Upper lobe of right lung (tissue), 1 donor: ENCODE data around the gene PARD3B. TPM values are rescaled to one million over a fixed set of nuclear protein-coding genes. Genes with fewer than 3 reads are reported as not detected.

Source experiments
- ATAC-seq: fragments of 200-7000 bp; cut with Tn5 transposase; one replicate; pipeline ENCODE4 v1.9.1; 2020; ENCODE audit warnings: mild to moderate bottlenecking, moderate library complexity
- DNase-seq: peaks from one replicate; pipeline ENCODE4 v3.0.0-alpha.2; 2020
- H3K27ac ChIP-seq: fragments of 200-600 bp; one replicate; pipeline ENCODE4 v1.8.0; 2022
- H3K27me3 ChIP-seq: fragments of 200-600 bp; one replicate; pipeline ENCODE4 v1.8.0; 2022; ENCODE audit warnings: mild to moderate bottlenecking
- H3K36me3 ChIP-seq: fragments of 200-600 bp; one replicate; pipeline ENCODE4 v1.8.0; 2022
- H3K4me1 ChIP-seq: fragments of 200-600 bp; one replicate; pipeline ENCODE4 v1.8.0; 2022
- H3K4me3 ChIP-seq: fragments of 200-600 bp; one replicate; pipeline ENCODE4 v1.8.0; 2022; ENCODE audit warnings: mild to moderate bottlenecking
- H3K9me3 ChIP-seq: fragments of 200-600 bp; one replicate; pipeline ENCODE4 v1.8.0; 2022
- intact Hi-C: fragments of 100-400 bp; cut with DNase I; formaldehyde crosslinking; loops from one replicate; pipeline ENCODE4 v1.11.0; 2022
- total RNA-seq: library from RNA; stranded (reverse); fragmentation: NEBNext Ultra II Directional; extraction: Animal tissue kit (Norgen Biotek cat#: 25700); gene quantifications from one replicate; pipeline ENCODE4 v1.2.1, GENCODE V29; 2021
- TF ChIP-seq, protein P1 (sequence below): fragments of 200-600 bp; IDR thresholded peaks from one replicate; pipeline ENCODE4 v1.8.0; 2022; ENCODE audit warnings: antibody characterized with exemption
- donor health status: DM: no; HTN: yes; CAD: no; lungs with severe emphysema.

PARD3B gene
- total RNA-seq, 1 donor from 2014 or later: 32.5 TPM

DNA sequence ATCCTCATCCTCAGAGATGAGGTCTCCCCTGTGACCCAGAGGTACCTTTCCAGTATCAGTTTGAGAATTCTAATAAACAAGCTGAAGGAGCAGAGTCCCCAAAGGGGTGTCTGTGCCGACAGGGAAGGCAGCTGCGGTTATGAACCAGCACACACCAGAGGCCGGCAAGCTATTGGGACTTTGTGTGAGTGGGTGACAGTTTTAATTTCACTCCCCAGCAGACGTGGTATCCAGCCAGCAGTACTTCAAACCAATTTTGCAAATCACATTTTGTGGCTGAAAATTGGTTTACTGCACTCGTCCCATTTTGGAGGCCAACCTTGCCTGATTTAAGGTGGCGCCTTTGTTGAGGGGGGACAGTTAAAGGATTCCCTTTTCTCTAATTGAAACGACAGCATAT, 1034.1 kb downstream of the PARD3B start:
- no peak overlapping the region for H3K27ac ChIP-seq
- H3K9me3 ChIP-seq: no peaks in the 10 kb centered on the region
- intact Hi-C loops: no loop called here
- TF ChIP-seq, protein P1, sequence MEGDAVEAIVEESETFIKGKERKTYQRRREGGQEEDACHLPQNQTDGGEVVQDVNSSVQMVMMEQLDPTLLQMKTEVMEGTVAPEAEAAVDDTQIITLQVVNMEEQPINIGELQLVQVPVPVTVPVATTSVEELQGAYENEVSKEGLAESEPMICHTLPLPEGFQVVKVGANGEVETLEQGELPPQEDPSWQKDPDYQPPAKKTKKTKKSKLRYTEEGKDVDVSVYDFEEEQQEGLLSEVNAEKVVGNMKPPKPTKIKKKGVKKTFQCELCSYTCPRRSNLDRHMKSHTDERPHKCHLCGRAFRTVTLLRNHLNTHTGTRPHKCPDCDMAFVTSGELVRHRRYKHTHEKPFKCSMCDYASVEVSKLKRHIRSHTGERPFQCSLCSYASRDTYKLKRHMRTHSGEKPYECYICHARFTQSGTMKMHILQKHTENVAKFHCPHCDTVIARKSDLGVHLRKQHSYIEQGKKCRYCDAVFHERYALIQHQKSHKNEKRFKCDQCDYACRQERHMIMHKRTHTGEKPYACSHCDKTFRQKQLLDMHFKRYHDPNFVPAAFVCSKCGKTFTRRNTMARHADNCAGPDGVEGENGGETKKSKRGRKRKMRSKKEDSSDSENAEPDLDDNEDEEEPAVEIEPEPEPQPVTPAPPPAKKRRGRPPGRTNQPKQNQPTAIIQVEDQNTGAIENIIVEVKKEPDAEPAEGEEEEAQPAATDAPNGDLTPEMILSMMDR: no peak
- H3K27me3 ChIP-seq: no peaks in the 10 kb centered on the region
- H3K4me3 ChIP-seq: no peak overlapping the region
- no peak for ATAC-seq
- DNase-seq: no peak
- H3K4me1 ChIP-seq: no peaks in the 10 kb centered on the region
- no peaks in the 10 kb centered on the region for H3K36me3 ChIP-seq

DNA sequence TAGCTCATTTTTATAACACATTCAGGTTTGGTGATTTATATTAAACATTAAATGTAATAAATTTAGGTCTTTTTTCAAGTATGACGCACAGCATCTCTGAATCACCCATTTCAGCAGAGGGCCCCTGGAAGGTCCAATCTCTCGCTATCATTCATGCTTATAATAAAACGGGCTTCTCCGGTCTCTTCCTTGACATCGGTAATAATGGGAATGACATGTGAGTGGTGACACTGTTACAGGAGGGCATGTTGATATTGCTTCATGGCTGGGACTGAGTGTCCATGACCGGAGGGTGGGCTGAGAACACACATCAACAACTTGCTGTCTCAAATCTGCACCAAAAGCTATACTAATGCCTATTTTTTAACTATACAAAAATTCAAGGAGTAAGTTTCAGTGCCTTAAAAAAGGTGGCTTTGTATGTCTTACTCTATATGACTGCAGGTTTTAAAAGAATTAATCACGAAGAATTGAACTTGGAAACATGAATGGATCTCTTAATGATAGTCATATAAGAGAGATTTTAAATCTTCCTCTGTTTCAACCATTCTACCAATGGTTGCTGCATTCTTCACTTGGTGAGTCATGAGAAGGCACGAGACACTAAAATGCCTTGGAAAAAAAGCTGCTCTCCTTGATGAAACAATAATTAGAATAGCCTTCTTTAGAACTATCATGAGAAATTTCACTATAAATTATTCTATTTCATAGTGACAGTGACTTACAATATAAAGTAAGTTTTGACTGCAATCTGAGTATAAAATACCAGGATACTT, 1035.1 kb downstream of the PARD3B start:
- no peak overlapping the region for H3K4me3 ChIP-seq
- H3K9me3 ChIP-seq: no peaks in the 10 kb centered on the region
- intact Hi-C loops: no loop called here
- no peak for DNase-seq
- no peak for ATAC-seq
- H3K27me3 ChIP-seq: no peaks in the 10 kb centered on the region
- no peaks in the 10 kb centered on the region for H3K36me3 ChIP-seq
- TF ChIP-seq, protein P1: no peak
- no peak overlapping the region for H3K27ac ChIP-seq
- H3K4me1 ChIP-seq: no peaks in the 10 kb centered on the region

DNA sequence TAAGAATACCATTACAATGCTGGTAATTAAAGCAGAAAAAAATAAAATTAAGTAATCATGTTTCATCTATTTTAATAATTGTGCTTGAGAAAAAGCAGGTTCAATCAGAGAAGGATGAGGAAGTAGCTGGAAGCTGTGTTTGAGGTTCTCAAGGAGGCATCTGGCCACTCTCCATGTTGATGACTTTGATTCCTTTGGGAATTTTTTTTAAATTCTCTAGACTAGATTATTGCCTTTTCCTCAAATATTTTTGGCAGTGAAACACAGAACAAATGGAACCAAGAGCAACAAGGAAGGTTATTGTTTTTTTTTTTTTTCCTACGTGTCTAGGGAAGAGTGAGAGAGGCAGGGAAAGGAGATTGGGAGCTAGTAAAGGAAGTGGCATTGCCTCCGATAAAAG, 1037.1 kb downstream of the PARD3B start:
- H3K4me1 ChIP-seq: no peaks in the 10 kb centered on the region
- H3K36me3 ChIP-seq: no peaks in the 10 kb centered on the region
- no peak overlapping the region for H3K4me3 ChIP-seq
- no peaks in the 10 kb centered on the region for H3K27me3 ChIP-seq
- H3K9me3 ChIP-seq: no peaks in the 10 kb centered on the region
- intact Hi-C loops: no loop called here
- DNase-seq (no peak), ATAC-seq (no peak)
- no peak overlapping the region for H3K27ac ChIP-seq
- TF ChIP-seq, protein P1: no peak

DNA sequence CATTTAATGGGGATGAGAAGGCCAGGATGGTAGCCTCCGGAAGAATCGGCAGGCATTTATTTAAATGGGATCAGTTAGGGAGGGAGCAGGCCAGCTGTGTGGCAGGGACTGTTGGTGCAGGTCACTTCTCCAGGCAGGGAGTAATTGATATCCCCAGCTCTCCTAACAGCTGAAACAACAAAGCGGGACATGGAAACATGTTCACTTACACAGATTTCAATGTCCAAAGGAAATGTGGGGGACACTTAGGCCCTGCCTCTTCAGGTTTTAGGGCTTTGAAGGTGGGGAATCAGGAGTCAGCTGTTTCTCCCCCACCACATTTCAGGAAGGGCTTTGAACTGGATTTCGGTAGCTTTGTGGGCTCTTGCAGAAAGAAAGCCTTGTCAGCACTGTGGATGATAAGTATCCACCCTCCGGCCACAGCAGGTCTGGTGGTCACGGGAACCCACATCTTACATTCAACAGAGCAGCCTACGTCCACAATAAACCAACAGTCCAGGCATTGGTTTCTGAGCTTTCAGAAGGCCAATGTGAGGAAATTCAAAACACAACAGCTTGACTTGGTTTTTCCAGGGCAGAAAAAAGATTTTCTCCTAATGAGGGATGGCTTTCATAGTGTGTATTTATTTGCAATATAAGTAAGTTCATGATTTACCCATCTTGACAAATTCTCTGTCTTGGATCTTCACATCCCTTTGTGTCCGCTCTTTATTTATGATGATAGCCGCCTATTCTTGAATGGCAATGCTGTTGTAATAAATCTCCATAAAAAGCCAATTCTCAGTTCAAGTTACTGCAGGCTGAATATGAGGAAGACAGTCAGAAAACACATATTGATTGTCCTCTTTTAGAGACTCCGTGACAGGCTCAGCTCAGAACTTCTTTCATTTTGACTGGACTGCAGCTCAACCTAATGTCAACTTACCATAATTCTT, 1040.4 kb downstream of the PARD3B start:
- Histone ChIP-seq H3K4me1 (no peaks in the 10 kb centered on the region), H3K4me3 (no peak overlapping the region), H3K9me3 (no peaks in the 10 kb centered on the region), H3K36me3 (no peaks in the 10 kb centered on the region), H3K27me3 (no peaks in the 10 kb centered on the region), H3K27ac (no peak overlapping the region)
- ATAC-seq (no peak), DNase-seq (no peak)
- intact Hi-C loops: no loop called here
- TF ChIP-seq, protein P1: no peak

DNA sequence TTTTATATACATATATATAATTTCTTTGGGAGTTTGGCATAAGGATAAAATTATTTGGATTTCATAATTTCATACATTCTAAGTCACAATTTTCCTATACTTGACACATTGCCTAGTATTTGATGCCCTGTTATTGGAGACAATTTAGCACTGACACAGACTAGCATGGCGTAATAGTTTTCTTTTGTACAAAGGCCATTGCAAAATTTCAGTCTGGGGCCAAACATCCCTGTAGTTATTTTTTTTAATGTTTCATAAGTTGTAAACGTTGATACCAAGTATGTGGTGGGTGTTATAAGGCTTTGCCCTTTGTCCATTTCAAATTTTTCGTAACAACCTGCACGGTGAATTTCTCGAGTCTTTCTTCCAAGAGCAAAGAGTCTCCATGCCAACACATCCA, 1041.4 kb downstream of the PARD3B start:
- intact Hi-C loops: no loop called here
- no peaks in the 10 kb centered on the region for H3K9me3 ChIP-seq
- ATAC-seq: no peak
- H3K36me3 ChIP-seq: no peaks in the 10 kb centered on the region
- H3K27ac ChIP-seq: no peak overlapping the region
- H3K4me1 ChIP-seq: no peaks in the 10 kb centered on the region
- H3K4me3 ChIP-seq: no peak overlapping the region
- no peak for DNase-seq
- TF ChIP-seq, protein P1: no peak
- no peaks in the 10 kb centered on the region for H3K27me3 ChIP-seq
